HG02623 (cell line): ENCODE results near the gene TCIRG1.
"Not testable (repeated sequence)": the region's sequence is repeated elsewhere in the genome, so short reads cannot be mapped to it uniquely, and the experiment has no call there.

ENCODE experiments used
- ATAC-seq: cut with Tn5 transposase; IDR thresholded peaks from one replicate; pipeline ENCODE4 v1.9.1; 2021; ENCODE audit warnings: moderate library complexity; ENCODE audit not compliant: unreplicated experiment

The TCIRG1 gene

GRCh38 chr11:68077617-68078582, 39.1 kb downstream of the TCIRG1 start:
- ATAC-seq = no peak

DNA sequence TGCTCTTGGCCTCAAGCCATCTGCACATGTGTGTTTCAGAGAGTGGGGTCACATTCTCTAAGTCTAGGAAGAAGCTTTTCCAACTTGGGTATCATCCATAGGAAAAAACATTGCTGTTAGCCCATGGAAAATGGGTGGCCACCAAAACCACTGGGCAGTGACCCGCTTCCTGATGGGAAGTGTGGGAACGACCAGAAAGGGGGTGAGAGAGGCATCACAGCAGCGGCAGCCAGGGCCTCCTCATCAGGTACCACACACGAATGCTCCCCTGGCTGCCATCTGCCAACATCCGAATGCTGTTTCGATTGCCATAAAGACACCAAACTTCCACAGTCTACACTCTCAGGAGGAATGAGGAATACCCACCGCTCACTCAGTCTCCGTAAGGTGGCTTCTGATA, 42.0 kb downstream of the TCIRG1 start:
- ATAC-seq = no peak

- ATAC-seq = no peak
Observed at GRCh38 chr11:68081691-68082090, 42.9 kb downstream of the TCIRG1 start.

DNA sequence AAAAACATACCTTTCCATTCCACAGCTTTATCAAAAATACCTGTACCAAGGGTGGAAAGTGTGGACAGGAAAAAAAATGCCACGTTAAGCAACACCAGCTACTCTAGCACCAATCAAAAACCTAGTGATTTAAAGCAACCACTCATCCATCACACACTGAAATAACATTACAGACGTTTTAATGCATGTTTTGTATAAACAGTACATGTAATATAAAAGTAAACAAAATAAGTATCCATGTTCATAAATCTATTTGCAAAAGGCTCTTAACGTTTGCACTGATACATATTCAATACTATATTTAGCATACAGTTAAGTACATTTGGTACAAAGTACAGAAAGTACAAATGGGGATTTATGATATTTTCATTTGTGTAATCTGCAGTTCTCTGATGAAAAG, 43.7 kb downstream of the TCIRG1 start:
- ATAC-seq = no peak

- ATAC-seq = no peak
Observed at GRCh38 chr11:68083517-68083916, 44.7 kb downstream of the TCIRG1 start.

DNA sequence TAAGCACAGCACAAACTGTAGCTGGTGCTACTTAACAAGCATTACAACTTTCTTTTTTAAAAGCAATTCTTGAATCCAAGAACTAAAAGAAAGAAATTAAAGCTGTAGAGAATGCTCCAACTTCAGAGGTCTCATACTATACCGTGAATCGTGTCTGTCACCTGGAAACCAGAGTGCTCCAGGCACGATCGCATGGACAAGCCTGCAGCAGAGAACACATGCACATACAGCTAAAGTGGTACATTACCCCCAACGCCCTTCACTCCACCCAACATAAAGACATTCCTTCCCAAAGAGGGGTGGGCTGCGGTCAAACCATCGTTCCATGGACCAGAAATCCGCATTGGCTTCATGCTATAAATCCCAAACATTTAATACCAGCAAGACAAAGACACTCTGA, 50.9 kb downstream of the TCIRG1 start:
- ATAC-seq = no peak

DNA sequence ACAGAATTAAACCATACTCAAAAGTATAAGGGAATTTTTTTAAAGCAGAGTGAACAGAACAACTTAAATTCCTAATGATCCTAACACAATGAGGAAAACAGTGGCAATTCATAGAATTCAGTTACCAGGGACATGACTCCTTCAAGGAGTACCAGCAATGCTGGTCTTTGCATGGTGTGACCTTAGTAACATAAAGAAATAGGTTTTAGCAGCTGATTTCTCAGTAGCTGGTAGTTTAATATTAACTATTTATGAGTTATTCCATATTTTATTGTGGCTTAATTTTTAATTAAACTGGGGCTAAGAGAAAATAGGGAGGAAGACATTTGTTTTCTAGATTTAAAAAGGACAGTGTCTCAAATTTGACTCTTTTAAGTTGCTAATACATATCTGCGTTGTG, 51.5 kb downstream of the TCIRG1 start:
- ATAC-seq = no peak

GRCh38 chr11:68090706-68091105, 51.9 kb downstream of the TCIRG1 start:
- ATAC-seq = no peak

DNA sequence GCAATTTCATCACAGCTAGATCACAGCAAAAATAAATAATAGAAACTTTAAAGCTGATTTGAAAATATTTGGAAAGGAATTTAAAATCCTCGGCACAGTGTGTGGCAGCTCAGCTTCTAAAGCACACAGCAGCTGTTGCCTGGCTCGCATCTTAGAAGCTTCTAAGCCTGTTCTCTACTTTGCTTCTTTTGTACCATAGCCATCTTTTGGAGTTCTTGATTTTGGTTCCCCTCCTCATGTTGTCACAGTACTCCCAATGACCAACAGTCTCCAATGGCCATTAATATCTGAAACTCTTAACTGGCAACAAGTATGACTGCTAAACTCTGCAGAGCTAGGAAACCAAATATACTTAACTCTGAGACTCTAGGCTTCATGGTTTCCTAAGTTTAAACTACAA, 53.6 kb downstream of the TCIRG1 start:
- no peak for ATAC-seq

GRCh38 chr11:68092946-68093345, 54.1 kb downstream of the TCIRG1 start:
- not testable (repeated sequence) for ATAC-seq

- no peak for ATAC-seq
Observed at GRCh38 chr11:68093565-68093964, 54.7 kb downstream of the TCIRG1 start.

- no peak for ATAC-seq
Observed at GRCh38 chr11:68096962-68097361, 58.1 kb downstream of the TCIRG1 start.

DNA sequence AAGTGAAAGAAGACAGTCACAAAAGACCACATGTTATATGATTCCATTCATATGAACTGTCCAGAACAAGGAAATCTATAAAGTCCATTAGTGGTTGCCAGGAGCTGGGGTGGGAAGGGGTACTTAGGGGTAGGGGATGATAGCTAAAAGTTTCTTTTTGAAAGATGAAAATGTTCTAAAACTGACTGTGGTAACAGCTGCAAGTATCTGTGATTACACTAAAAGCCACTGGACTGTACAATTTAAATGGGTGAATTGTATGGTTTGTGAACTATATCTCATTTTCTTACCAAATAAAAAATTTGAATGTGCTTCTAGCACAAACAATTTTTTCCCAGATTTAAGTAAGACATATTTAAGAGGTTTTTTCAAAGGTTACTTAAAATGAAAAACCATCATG, 60.2 kb downstream of the TCIRG1 start:
- no peak for ATAC-seq

DNA sequence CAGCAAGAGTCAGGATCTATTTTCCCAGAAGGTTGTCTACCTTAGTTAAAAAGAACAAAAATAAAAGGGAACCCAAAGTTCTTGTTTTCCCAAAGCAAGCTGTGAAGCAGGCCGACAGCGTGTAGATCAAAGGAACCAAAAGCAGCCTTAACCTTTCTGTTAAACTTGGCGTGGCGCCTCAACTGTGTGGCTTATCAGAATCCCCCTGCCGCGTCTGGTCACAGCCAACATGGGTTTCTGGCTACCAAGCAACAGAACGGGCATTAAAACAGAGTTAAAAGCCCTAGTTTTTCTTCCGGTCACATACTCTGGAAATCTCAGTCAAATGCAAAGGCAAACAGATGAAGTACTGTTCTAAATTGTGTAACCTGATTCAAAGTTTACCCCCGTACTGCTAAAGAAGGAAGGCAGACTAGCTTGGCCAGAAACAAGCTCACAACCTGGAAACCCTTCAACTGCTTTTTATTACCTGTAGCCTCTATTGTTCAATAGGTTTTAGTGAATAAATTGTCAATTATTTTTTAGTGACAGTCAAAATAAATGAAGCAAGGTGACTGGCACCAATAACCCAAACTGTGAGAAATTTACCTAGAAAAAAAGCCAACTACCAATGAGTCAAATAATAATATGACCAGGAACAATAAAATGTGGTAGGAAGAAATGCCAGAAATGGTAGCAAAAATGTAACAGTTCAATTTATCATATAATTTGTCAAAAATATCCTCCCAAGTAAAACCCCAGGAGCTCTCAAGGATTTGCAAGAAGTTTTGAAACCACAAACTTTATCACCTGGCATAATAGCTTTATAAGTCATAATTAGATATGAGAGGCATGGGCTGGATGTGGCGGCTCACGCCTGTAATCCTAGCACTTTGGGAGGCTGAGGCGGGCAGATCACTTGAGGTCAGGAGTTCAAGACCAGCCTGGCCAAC, 60.9 kb downstream of the TCIRG1 start:
- ATAC-seq = no peak
